ENCODE measurements around the gene USP44.

The USP44 gene

DNA sequence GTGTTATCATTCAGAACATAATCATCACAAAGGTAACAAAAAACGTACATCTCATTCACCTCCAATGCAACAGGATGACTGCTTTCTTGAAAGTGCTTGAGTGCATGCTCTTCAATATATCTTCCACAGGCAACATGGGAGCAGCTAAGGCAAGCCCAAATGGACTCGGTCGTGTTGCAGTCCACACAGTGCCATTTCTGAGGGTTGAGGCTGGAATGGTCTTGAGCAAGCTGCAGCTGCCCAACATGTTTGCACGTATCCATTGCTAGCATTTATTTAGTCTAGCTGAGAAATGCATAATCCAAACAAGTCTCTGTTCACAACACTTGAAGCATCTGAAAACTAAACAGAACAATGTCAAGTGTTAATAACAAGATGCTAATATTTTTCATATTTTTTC lies 17.3 kb downstream of the USP44 start:
- ChIA-PET POLR2A (ENCODE audit: low non-redundant PET) (no interaction called here), CTCF (interaction anchor here (0.6 to 1.7 kb wide), 8 partner anchors 9 to 573 kb away, joined by 3 to 8 read pairs (median 4); no protein-coding TSS in a partner anchor)

DNA sequence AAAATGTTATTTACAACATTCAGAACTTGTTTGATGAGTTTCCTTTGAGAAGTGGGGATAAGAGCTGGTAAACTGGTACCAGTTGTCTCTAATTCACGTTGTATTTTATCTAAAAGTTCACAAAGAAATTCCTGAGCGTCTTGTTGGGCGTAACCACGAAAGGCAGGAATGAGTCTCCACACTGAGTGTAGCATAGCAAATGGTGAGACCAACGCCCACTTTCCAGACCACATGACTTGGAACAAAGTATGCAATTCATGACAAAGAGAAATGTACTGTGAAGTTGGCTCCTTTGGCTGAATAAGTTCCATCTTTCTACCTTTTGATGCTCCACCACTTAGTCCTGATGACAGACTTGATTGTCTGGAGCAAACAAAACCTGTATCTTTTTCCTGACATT lies 18.4 kb downstream of the USP44 start:
- H3K27ac ChIP-seq, result no peak overlapping the region
- TF ChIP-seq, protein P1, sequence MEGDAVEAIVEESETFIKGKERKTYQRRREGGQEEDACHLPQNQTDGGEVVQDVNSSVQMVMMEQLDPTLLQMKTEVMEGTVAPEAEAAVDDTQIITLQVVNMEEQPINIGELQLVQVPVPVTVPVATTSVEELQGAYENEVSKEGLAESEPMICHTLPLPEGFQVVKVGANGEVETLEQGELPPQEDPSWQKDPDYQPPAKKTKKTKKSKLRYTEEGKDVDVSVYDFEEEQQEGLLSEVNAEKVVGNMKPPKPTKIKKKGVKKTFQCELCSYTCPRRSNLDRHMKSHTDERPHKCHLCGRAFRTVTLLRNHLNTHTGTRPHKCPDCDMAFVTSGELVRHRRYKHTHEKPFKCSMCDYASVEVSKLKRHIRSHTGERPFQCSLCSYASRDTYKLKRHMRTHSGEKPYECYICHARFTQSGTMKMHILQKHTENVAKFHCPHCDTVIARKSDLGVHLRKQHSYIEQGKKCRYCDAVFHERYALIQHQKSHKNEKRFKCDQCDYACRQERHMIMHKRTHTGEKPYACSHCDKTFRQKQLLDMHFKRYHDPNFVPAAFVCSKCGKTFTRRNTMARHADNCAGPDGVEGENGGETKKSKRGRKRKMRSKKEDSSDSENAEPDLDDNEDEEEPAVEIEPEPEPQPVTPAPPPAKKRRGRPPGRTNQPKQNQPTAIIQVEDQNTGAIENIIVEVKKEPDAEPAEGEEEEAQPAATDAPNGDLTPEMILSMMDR (conservative IDR thresholded peaks at IDR 0.05; ENCODE audit: low read depth), result no peak
- ChIA-PET CTCF (interaction anchor here (0.6 kb wide), 1 partner anchor 196 kb away, joined by 3 read pairs; no protein-coding TSS in a partner anchor), POLR2A (ENCODE audit: low non-redundant PET) (no interaction called here)
- no peak for DNase-seq (ENCODE audit: low spot score)

More for the DNA sequence above, 17.3 kb downstream of the USP44 start:
- no peak overlapping the region for H3K27ac ChIP-seq
- no peak for DNase-seq (ENCODE audit: low spot score)
- TF ChIP-seq, protein P1 (conservative IDR thresholded peaks at IDR 0.05; ENCODE audit: low read depth), result no peak

DNA sequence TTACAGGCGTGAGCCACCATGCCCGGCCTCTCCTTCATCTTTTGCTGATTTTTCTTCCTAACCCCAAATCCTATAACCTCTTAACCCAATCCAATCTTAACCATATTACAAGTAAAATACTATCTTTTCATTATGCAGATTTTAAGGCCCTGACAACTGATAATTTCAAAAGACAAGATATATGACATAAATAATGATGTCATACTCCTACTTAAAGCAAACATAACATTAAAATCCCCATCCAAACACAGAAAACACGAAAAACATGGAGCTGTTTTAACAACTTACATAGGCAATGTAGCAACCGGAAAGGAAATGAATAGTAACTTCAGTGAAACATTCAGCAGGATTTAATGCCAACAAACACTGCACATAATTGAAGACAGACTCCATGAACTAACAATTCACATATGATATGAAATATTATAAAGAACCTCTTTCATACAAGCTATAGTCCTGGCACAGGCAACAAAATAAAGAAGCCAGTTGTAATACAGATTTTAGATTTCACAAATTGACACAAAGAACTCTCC lies 21.5 kb downstream of the USP44 start:
- DNase-seq (ENCODE audit: low spot score), result no peak
- H3K27ac ChIP-seq, result no peak overlapping the region
- POLR2A ChIA-PET (ENCODE audit: low non-redundant PET), result no interaction called here
- TF ChIP-seq, protein P1 (conservative IDR thresholded peaks at IDR 0.05; ENCODE audit: low read depth), result no peak
- CTCF ChIA-PET, result interaction anchor here (0.6 kb wide), 1 partner anchor 52 kb away, joined by 4 read pairs; no protein-coding TSS in a partner anchor

- POLR2A ChIA-PET (ENCODE audit: low non-redundant PET), result no interaction called here
- TF ChIP-seq, protein P1 (conservative IDR thresholded peaks at IDR 0.05; ENCODE audit: low read depth), result no peak
- no peak for DNase-seq (ENCODE audit: low spot score)
- CTCF ChIA-PET, result no interaction called here
- H3K27ac ChIP-seq, result no peak overlapping the region
Measured at GRCh38 chr12:95528431-95528830, 22.8 kb downstream of the USP44 start.

- DNase-seq (ENCODE audit: low spot score), result no peak
- ChIA-PET CTCF (interaction anchor here (0.7 kb wide), 1 partner anchor 556 kb away, joined by 3 read pairs; no protein-coding TSS in a partner anchor), POLR2A (ENCODE audit: low non-redundant PET) (no interaction called here)
- TF ChIP-seq, protein P1 (conservative IDR thresholded peaks at IDR 0.05; ENCODE audit: low read depth), result no peak
- no peak overlapping the region for H3K27ac ChIP-seq
Measured at GRCh38 chr12:95522692-95523091, 28.6 kb downstream of the USP44 start.

GRCh38 chr12:95520816-95521215 lies 30.5 kb downstream of the USP44 start:
- DNase-seq (ENCODE audit: low spot score), result no peak
- POLR2A ChIA-PET (ENCODE audit: low non-redundant PET), result no interaction called here
- H3K27ac ChIP-seq, result no peak overlapping the region
- TF ChIP-seq, protein P1 (conservative IDR thresholded peaks at IDR 0.05; ENCODE audit: low read depth), result no peak
- CTCF ChIA-PET, result no interaction called here

All from RWPE1 (cell line).